ENCODE results near the gene HMGCLL1. TPM values are rescaled to one million over a fixed set of nuclear protein-coding genes. Genes with fewer than 3 reads are reported as not detected.

Gene HMGCLL1
- total RNA-seq: under 1 TPM; 0.14 to 0.42 TPM
- long read RNA-seq, donor 1: 0 reads
- long read RNA-seq, donor 2, partial matches to known transcripts: 1 of 3 reads
- long read RNA-seq, donor 2, other reads (novel, unspliced or antisense): 0 of 3 reads

GRCh38 chr6:55578537-55579363 is at the start of gene HMGCLL1:
Gene HMGCLL1, minus strand, starts transcription at chr6:55579192. Its CDS starts 137 bp downstream, at chr6:55579055.
- intact Hi-C loops (cut with DNase I): no loop called here
- peak; percentile 76 for DNase-seq (ENCODE audit: low spot score)

GRCh38 chr6:55621993-55622392 is 43.0 kb upstream of the HMGCLL1 start:
- intact Hi-C loops (cut with DNase I): loop anchor here in 1 of 2 donors (10.0 kb wide), 1 partner anchor 1013 kb away; no protein-coding TSS in a partner anchor
- DNase-seq (ENCODE audit: low spot score): no peak

- no peak for DNase-seq (ENCODE audit: low spot score)
- intact Hi-C loops (cut with DNase I): loop anchor here in 1 of 2 donors (10.0 kb wide), 1 partner anchor 1014 kb away; no protein-coding TSS in a partner anchor
Observed at GRCh38 chr6:55621244-55621643, 42.3 kb upstream of the HMGCLL1 start.

GRCh38 chr6:55617272-55617671 is 38.3 kb upstream of the HMGCLL1 start:
- intact Hi-C loops (cut with DNase I): no loop called here
- no peak for DNase-seq (ENCODE audit: low spot score)

- intact Hi-C loops (cut with DNase I): no loop called here
- no peak for DNase-seq (ENCODE audit: low spot score)
Observed at GRCh38 chr6:55604021-55604420, 25.0 kb upstream of the HMGCLL1 start.

- no peak for DNase-seq (ENCODE audit: low spot score)
Observed at GRCh38 chr6:55601120-55601519, 22.1 kb upstream of the HMGCLL1 start.

GRCh38 chr6:55594442-55594841 is 15.4 kb upstream of the HMGCLL1 start:
- intact Hi-C loops (cut with DNase I): no loop called here
- no peak for DNase-seq (ENCODE audit: low spot score)

More at GRCh38 chr6:55601120-55601519, 22.1 kb upstream of the HMGCLL1 start:
- intact Hi-C loops (cut with DNase I): no loop called here

- no peak for DNase-seq (ENCODE audit: low spot score)
- intact Hi-C loops (cut with DNase I): no loop called here
Observed at GRCh38 chr6:55584654-55585354, 5.8 kb upstream of the HMGCLL1 start.

GRCh38 chr6:55576811-55577210 is 2.2 kb downstream of the HMGCLL1 start:
- no peak for DNase-seq (ENCODE audit: low spot score)
- intact Hi-C loops (cut with DNase I): no loop called here

GRCh38 chr6:55574556-55574955 is 4.4 kb downstream of the HMGCLL1 start:
- intact Hi-C loops (cut with DNase I): no loop called here
- no peak for DNase-seq (ENCODE audit: low spot score)

- DNase-seq (ENCODE audit: low spot score): peak; percentile 76
- intact Hi-C loops (cut with DNase I): no loop called here
Observed at GRCh38 chr6:55569638-55570037, 9.4 kb downstream of the HMGCLL1 start.

GRCh38 chr6:55568808-55569439 is 10.1 kb downstream of the HMGCLL1 start:
- intact Hi-C loops (cut with DNase I): no loop called here
- DNase-seq (ENCODE audit: low spot score): no peak

- no peak for DNase-seq (ENCODE audit: low spot score)
- intact Hi-C loops (cut with DNase I): no loop called here
Observed at GRCh38 chr6:55567558-55567957, 11.4 kb downstream of the HMGCLL1 start.

GRCh38 chr6:55566036-55566710 is 12.8 kb downstream of the HMGCLL1 start:
- intact Hi-C loops (cut with DNase I): no loop called here
- no peak for DNase-seq (ENCODE audit: low spot score)

- no peak for DNase-seq (ENCODE audit: low spot score)
- intact Hi-C loops (cut with DNase I): no loop called here
Observed at GRCh38 chr6:55562318-55562717, 16.7 kb downstream of the HMGCLL1 start.

GRCh38 chr6:55560290-55560885 is 18.6 kb downstream of the HMGCLL1 start:
- intact Hi-C loops (cut with DNase I): loop anchor here in 1 of 2 donors (2.0 kb wide), 1 partner anchor 22 kb away; no protein-coding TSS in a partner anchor
- DNase-seq (ENCODE audit: low spot score): no peak

- DNase-seq (ENCODE audit: low spot score): no peak
- intact Hi-C loops (cut with DNase I): no loop called here
Observed at GRCh38 chr6:55557146-55557545, 21.8 kb downstream of the HMGCLL1 start.

- intact Hi-C loops (cut with DNase I): no loop called here
- no peak for DNase-seq (ENCODE audit: low spot score)
Observed at GRCh38 chr6:55545791-55546190, 33.2 kb downstream of the HMGCLL1 start.
